Esophagus (tissue), 2 donors: ENCODE data around the gene TIMM22. TPM values are rescaled to one million over a fixed set of nuclear protein-coding genes. Genes with fewer than 3 reads are reported as not detected.
"Not testable (repeated sequence)": the region's sequence is repeated elsewhere in the genome, so short reads cannot be mapped to it uniquely, and the experiment has no call there.

Experiments used
- H3K27ac ChIP-seq, 2 donors: one replicate each; pipeline ENCODE4 v1.5.1; 2013; ENCODE audit warnings: low read depth in 2 of 2, mild to moderate bottlenecking in 2 of 2, inconsistent platforms in 1 of 2, low read length in 1 of 2, moderate library complexity in 1 of 2
- H3K27me3 ChIP-seq, 2 donors: one replicate each; pipeline ENCODE4 v1.6.1; 2013; ENCODE audit warnings: low read length in 2 of 2, control low read depth in 1 of 2, mild to moderate bottlenecking in 1 of 2; ENCODE audit not compliant: insufficient read depth in 2 of 2, control insufficient read depth in 1 of 2
- H3K36me3 ChIP-seq, 2 donors: one replicate each; pipeline ENCODE4 v1.6.1; 2013; ENCODE audit warnings: low read length in 1 of 2; ENCODE audit not compliant: control insufficient read depth in 2 of 2, insufficient read depth in 2 of 2
- H3K4me1 ChIP-seq, 2 donors: one replicate each; pipeline ENCODE4 v1.6.1; 2013; ENCODE audit warnings: low read length in 1 of 2; ENCODE audit not compliant: control insufficient read depth in 2 of 2, insufficient read depth in 2 of 2
- H3K4me3 ChIP-seq, 2 donors: one replicate each; pipeline ENCODE4 v1.5.1; 2013; ENCODE audit warnings: low read length in 2 of 2, mild to moderate bottlenecking in 2 of 2, low read depth in 1 of 2, moderate library complexity in 1 of 2
- H3K9me3 ChIP-seq, 2 donors: one replicate each; pipeline ENCODE4 v1.6.1; 2013; ENCODE audit warnings: mild to moderate bottlenecking in 2 of 2, low read depth in 1 of 2, low read length in 1 of 2, moderate library complexity in 1 of 2; ENCODE audit not compliant: control insufficient read depth in 2 of 2, insufficient read depth in 1 of 2
- WGBS, 2 donors: extraction: QIAGEN DNeasy Blood & Tissue Kit; methylation state at CpG; one replicate each; pipeline ENCODE4 v1.1.7; 2013; 5-methylcytosine and 5-hydroxymethylcytosine counted together
- polyA plus RNA-seq, 2 donors: library from polyadenylated mRNA; stranded (reverse); fragments of 200-250 nt; gene quantifications; one replicate each; pipeline ENCODE4 v1.2.3, GENCODE V29; 2013
- donor health status: healthy with polysubstance abuse.
- donor health status: Bipolar disorder and iron deficiency.

Gene TIMM22
- polyA plus RNA-seq, 2 donors, result 5.0 to 9.3 TPM

GRCh38 chr17:979539-980405 lies 17.2 kb upstream of the TIMM22 start, which contains the start of gene NXN:
Gene NXN, minus strand, starts transcription at chr17:979776.
- H3K27ac ChIP-seq, result peak within 1 kb of the TSS; percentile 79 to 84

GRCh38 chr17:980406-981291 lies 16.3 kb upstream of the TIMM22 start:
- H3K27me3 ChIP-seq, result no peaks in the 10 kb centered on the region
- H3K4me3 ChIP-seq, result peak overlapping the region; percentile 54 to 92
- 26 to 29% methylated on average over 43 of the region's 43 CpGs for WGBS, 2 donors
- no peaks in the 10 kb centered on the region for H3K36me3 ChIP-seq
- peaks cover 0 to 4% of the 10 kb centered on the region in 2 donors for H3K4me1 ChIP-seq
- H3K27ac ChIP-seq, result peak overlapping the region; percentile 42 to 82
- no peaks in the 10 kb centered on the region for H3K9me3 ChIP-seq

More at GRCh38 chr17:979539-980405, 17.2 kb upstream of the TIMM22 start, which contains the start of gene NXN:
- peak within 1 kb of the TSS; percentile 79 to 92 for H3K4me3 ChIP-seq
- no peaks in the 10 kb centered on the region for H3K9me3 ChIP-seq
- no peaks in the 10 kb centered on the region for H3K27me3 ChIP-seq
- peaks cover 0 to 4% of the 10 kb centered on the region in 2 donors for H3K4me1 ChIP-seq
- no peaks in the 10 kb centered on the region for H3K36me3 ChIP-seq
- 1 to 3% methylated on average over 29 to 94 of the region's 94 CpGs for WGBS, 2 donors

DNA sequence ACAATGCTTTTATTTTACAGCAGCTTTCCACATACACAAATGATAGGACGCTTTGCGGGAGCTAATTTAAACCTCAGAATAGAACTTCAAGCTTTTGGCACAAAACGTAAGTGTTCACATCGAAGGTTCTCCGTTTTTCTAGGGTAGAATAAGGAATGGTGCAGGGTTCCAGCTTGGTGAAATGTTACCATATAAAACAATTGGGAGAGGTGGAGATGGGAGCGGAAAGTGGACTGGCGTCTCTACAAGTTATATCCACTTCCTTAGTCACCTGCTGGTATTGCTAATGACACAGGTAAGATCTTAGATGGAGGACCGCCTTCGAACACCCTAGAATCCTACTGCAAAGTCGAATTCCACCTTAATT lies 15.7 kb upstream of the TIMM22 start:
- 37 to 38% methylated on average over 10 of the region's 10 CpGs for WGBS, 2 donors
- H3K27me3 ChIP-seq, result no peaks in the 10 kb centered on the region
- H3K36me3 ChIP-seq, result no peaks in the 10 kb centered on the region
- no peaks in the 10 kb centered on the region for H3K9me3 ChIP-seq
- no peak overlapping the region for H3K27ac ChIP-seq
- H3K4me3 ChIP-seq, result no peak overlapping the region
- peaks cover 0 to 4% of the 10 kb centered on the region in 2 donors for H3K4me1 ChIP-seq

GRCh38 chr17:983921-984320 lies 13.0 kb upstream of the TIMM22 start:
- WGBS, 2 donors, result 37 to 49% methylated on average over 3 of the region's 3 CpGs

GRCh38 chr17:986322-986929 lies 10.5 kb upstream of the TIMM22 start:
- 91 to 92% methylated on average over 6 of the region's 6 CpGs for WGBS, 2 donors
- Histone ChIP-seq H3K27ac (no peak overlapping the region), H3K4me1 (no peaks in the 10 kb centered on the region), H3K27me3 (no peaks in the 10 kb centered on the region), H3K9me3 (no peaks in the 10 kb centered on the region), H3K36me3 (no peaks in the 10 kb centered on the region), H3K4me3 (no peak overlapping the region)

More at GRCh38 chr17:983921-984320, 13.0 kb upstream of the TIMM22 start:
- peaks cover 0 to 4% of the 10 kb centered on the region in 2 donors for H3K4me1 ChIP-seq
- H3K36me3 ChIP-seq, result no peaks in the 10 kb centered on the region
- no peaks in the 10 kb centered on the region for H3K9me3 ChIP-seq
- H3K27me3 ChIP-seq, result no peaks in the 10 kb centered on the region
- H3K27ac ChIP-seq, result no peak overlapping the region
- no peak overlapping the region for H3K4me3 ChIP-seq

GRCh38 chr17:987931-988330 lies 9.0 kb upstream of the TIMM22 start:
- Histone ChIP-seq H3K9me3 (no peaks in the 10 kb centered on the region), H3K27ac (no peak overlapping the region), H3K4me3 (no peak overlapping the region), H3K36me3 (no peaks in the 10 kb centered on the region), H3K4me1 (no peaks in the 10 kb centered on the region), H3K27me3 (no peaks in the 10 kb centered on the region)
- WGBS, 2 donors, result 89 to 92% methylated on average over 15 of the region's 15 CpGs

DNA sequence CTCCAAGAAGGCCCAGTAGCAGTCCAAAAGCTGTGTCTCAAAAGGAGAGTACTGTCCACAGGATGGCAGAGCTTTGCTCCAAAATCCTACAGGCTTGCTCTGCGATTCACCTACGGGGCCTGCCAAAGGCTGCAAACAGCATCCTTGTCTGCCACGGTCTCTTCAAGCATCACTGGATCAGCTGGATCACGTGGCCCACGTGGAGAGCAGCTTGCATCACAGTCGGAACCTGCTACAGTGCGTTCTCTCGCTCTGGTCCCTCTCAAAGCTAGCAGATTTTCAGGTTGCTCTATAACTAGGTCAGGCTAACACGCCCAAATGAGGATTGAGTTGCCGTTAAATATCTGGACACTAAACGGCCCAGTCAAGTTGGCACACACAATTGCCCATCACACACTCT lies 8.4 kb upstream of the TIMM22 start:
- 89 to 91% methylated on average over 11 of the region's 11 CpGs for WGBS, 2 donors
- Histone ChIP-seq H3K27me3 (no peaks in the 10 kb centered on the region), H3K4me3 (no peak overlapping the region), H3K9me3 (no peaks in the 10 kb centered on the region), H3K27ac (no peak overlapping the region), H3K4me1 (no peaks in the 10 kb centered on the region), H3K36me3 (no peaks in the 10 kb centered on the region)

- no peaks in the 10 kb centered on the region for H3K4me1 ChIP-seq
- no peak overlapping the region for H3K27ac ChIP-seq
- no peaks in the 10 kb centered on the region for H3K9me3 ChIP-seq
- H3K4me3 ChIP-seq, result no peak overlapping the region
- 67 to 72% methylated on average over 13 of the region's 13 CpGs for WGBS, 2 donors
- no peaks in the 10 kb centered on the region for H3K27me3 ChIP-seq
- H3K36me3 ChIP-seq, result no peaks in the 10 kb centered on the region
Observed at GRCh38 chr17:992933-993332, 4.0 kb upstream of the TIMM22 start.

GRCh38 chr17:995324-995723 lies 1.6 kb upstream of the TIMM22 start:
- not testable (repeated sequence) for H3K36me3 ChIP-seq, H3K4me3 ChIP-seq, H3K27me3 ChIP-seq, H3K4me1 ChIP-seq, H3K9me3 ChIP-seq, H3K27ac ChIP-seq
- 72 to 87% methylated on average over 8 of the region's 8 CpGs for whole genome bisulfite sequencing, 2 donors
